ENCODE data around the gene SUGP1. TPM values are rescaled to one million over a fixed set of nuclear protein-coding genes. Genes with fewer than 3 reads are reported as not detected.

SUGP1 gene
- total and polyA plus RNA-seq, 2 of the 13 experiments (the other 11 are each of a cell fraction or from before 2014, with no cell fraction given), result 21.6 to 25.9 TPM

DNA sequence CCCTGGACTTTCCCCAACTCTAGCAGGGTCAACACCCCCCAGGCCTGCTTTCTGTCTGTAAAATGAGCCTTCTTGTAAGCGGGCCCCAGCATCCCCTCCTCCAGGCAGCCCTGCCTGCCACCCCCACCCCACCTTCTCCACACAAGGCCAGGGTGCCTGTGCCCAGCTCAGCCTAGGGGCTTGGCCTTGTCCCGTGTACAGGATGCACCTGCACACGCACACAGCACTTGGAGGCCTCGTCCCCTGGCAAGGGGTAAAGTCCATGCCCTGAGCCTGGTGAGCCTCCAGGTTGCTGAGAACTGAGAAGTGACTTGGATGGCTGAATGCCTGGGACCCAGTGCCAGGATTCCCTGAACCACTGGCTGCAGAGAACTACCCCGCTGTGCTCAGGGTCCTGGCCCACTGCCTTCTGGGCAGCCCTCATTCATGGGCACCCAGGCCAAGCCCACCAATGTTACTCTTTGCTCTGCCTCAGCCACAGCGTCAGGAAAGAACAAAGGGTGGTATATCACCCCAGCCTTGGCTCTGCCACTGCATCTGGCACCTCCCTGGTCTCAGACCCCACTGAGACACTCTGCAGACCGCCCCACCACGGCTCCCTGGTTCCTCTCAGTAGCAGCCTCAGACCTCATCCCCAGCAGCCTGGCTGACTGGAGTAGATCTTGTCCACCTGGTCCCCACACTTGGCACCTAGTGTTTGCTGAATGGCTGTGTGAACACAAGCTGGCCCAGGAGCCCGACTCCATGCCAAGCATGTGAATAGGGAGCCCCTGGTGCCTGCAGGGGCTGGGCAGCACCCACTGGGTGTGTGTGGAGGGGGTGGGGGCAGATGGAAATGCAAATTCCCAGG lies 45.4 kb downstream of the SUGP1 start (continued):
- TF ChIP-seq ZNF317 (CRISPR knock-in tag; IDR thresholded peaks at IDR 0.05), result no peak
- peak; percentile 93; the same call in 1 of the 2 replicates for TF ChIP-seq HNRNPL (IDR thresholded peaks at IDR 0.05; ENCODE audit: low read depth, low read length)
- TF ChIP-seq HNF4A (CRISPR knock-in tag; IDR thresholded peaks at IDR 0.05), result peak; percentile 89
- TF ChIP-seq RXRA (CRISPR knock-in tag; IDR thresholded peaks at IDR 0.05), result 0 out of 2 replicates have a peak, but pooled peaks have one; percentile 38
- TF ChIP-seq DPF2 (CRISPR knock-in tag; IDR thresholded peaks at IDR 0.05; ENCODE audit: borderline replicate concordance, low read depth), result 0 out of 2 replicates have a peak, but pooled peaks have one; percentile 45
- peak; percentile 47 for TF ChIP-seq AGO2 (optimal IDR thresholded peaks at IDR 0.05; ENCODE audit: low read depth, low read length)

DNA sequence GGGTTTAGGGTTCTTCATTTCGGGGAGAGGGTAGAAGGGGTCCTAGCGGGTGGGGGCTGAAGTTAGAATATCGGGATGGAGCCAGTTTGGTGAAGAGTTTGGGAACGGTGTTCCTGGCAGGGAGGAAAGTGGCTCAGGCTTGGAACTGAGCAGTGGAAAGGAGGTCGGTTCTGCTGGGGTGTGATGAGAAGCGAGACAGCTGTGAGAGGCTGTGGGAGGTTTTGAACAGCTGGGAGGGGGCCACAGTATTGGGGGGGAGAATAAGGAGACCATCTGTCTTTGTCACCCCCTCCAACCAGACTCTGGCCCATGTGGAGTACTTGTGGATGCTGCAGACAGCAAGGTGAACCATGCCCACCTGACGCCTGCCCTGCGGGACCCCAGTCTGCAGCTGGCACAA lies 46.2 kb downstream of the SUGP1 start:
- FAIRE-seq, result no peak
- no peak for ATAC-seq
- WGBS (ENCODE audit: low lambda C conversion rate), result 79% methylated on average over 6 of the region's 8 CpGs
- no peaks in the 10 kb centered on the region for H3K27me3 ChIP-seq (ENCODE audit: control insufficient read depth in 1 of 2, insufficient read depth in 2 of 2, low read length in 2 of 2)
- no peak overlapping the region for H3K27ac ChIP-seq (ENCODE audit: extremely low read length, insufficient read depth, low read length)
- H3K36me3 ChIP-seq (replicated peaks in 1 of 2; ENCODE audit: control insufficient read depth in 1 of 2, insufficient read depth in 2 of 2, low read length in 2 of 2), result peaks cover 7 to 20% of the 10 kb centered on the region in 2 experiments; a peak in 3 of 5 replicates
- peaks cover 34% of the 10 kb centered on the region for H3K4me1 ChIP-seq (ENCODE audit: insufficient read depth, low read length)
- ChIA-PET POLR2A (no interaction called here), CTCF (ENCODE audit: low intra/inter-chr PET ratio, low total read pairs) (no interaction called here)
- in situ Hi-C loops (cut with HindIII; ENCODE audit: extremely low pct_ligation_motif_present, low pct_unique_long_range_greater_than_20kb), result no loop called here
- H2AFZ ChIP-seq (ENCODE audit: low read length), result no peak overlapping the region
- no TSS peak for BruUV-seq (replicated peaks)
- H3K4me3 ChIP-seq (replicated peaks in 1 of 3; ENCODE audit: insufficient read depth in 1 of 3, low read depth in 2 of 3, low read length in 3 of 3), result no peak overlapping the region
- H3K4me2 ChIP-seq (ENCODE audit: low read depth, low read length), result peak overlapping the region; percentile 30; the same call in 1 of the 2 replicates
- TF ChIP-seq KDM5B (CRISPR knock-in tag; IDR thresholded peaks at IDR 0.05; ENCODE audit: borderline replicate concordance), result no peak
- TF ChIP-seq ZNF709 (CRISPR knock-in tag; IDR thresholded peaks at IDR 0.05), result peak; percentile 11; the same call in 1 of the 2 replicates
- TF ChIP-seq, protein P1, sequence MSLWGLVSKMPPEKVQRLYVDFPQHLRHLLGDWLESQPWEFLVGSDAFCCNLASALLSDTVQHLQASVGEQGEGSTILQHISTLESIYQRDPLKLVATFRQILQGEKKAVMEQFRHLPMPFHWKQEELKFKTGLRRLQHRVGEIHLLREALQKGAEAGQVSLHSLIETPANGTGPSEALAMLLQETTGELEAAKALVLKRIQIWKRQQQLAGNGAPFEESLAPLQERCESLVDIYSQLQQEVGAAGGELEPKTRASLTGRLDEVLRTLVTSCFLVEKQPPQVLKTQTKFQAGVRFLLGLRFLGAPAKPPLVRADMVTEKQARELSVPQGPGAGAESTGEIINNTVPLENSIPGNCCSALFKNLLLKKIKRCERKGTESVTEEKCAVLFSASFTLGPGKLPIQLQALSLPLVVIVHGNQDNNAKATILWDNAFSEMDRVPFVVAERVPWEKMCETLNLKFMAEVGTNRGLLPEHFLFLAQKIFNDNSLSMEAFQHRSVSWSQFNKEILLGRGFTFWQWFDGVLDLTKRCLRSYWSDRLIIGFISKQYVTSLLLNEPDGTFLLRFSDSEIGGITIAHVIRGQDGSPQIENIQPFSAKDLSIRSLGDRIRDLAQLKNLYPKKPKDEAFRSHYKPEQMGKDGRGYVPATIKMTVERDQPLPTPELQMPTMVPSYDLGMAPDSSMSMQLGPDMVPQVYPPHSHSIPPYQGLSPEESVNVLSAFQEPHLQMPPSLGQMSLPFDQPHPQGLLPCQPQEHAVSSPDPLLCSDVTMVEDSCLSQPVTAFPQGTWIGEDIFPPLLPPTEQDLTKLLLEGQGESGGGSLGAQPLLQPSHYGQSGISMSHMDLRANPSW (CRISPR knock-in tag; IDR thresholded peaks at IDR 0.05; ENCODE audit: borderline replicate concordance), result no peak
- no peak for TF ChIP-seq ISL2 (CRISPR knock-in tag; IDR thresholded peaks at IDR 0.05)
- TF ChIP-seq, protein P2, sequence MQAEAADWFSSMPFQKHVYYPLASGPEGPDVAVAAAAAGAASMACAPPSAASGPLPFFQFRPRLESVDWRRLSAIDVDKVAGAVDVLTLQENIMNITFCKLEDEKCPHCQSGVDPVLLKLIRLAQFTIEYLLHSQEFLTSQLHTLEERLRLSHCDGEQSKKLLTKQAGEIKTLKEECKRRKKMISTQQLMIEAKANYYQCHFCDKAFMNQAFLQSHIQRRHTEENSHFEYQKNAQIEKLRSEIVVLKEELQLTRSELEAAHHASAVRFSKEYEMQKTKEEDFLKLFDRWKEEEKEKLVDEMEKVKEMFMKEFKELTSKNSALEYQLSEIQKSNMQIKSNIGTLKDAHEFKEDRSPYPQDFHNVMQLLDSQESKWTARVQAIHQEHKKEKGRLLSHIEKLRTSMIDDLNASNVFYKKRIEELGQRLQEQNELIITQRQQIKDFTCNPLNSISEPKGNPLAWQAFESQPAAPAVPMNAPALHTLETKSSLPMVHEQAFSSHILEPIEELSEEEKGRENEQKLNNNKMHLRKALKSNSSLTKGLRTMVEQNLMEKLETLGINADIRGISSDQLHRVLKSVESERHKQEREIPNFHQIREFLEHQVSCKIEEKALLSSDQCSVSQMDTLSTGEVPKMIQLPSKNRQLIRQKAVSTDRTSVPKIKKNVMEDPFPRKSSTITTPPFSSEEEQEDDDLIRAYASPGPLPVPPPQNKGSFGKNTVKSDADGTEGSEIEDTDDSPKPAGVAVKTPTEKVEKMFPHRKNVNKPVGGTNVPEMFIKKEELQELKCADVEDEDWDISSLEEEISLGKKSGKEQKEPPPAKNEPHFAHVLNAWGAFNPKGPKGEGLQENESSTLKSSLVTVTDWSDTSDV (CRISPR knock-in tag; IDR thresholded peaks at IDR 0.05), result 0 out of 2 replicates have a peak, but pooled peaks have one; percentile 19
- TF ChIP-seq PAF1 (CRISPR knock-in tag; IDR thresholded peaks at IDR 0.05), result no peak
- H3K9me3 ChIP-seq (ENCODE audit: low read length), result no peaks in the 10 kb centered on the region
- no peaks in the 10 kb centered on the region for H3K79me2 ChIP-seq (ENCODE audit: insufficient read depth, low read length)
- no peak overlapping the region for H3K9ac ChIP-seq (ENCODE audit: insufficient read depth, low read depth, low read length)
- no peaks in the 10 kb centered on the region for H4K20me1 ChIP-seq (ENCODE audit: insufficient read depth, low read length)
- intact Hi-C loops (cut with micrococcal nuclease; ENCODE audit: unreplicated experiment), result loop anchor here (5.0 kb wide), 2 partner anchors 47 to 48 kb away; partner anchors contain the start of genes MAU2 and SUGP1
- DNase-seq (ENCODE audit: low spot score), result no peak
